Breast epithelium (tissue), 3 donors: ENCODE data around the gene RGPD5.
"Not testable (repeated sequence)": the region's sequence is repeated elsewhere in the genome, so short reads cannot be mapped to it uniquely, and the experiment has no call there.

Experiments used
- POLR2A ChIP-seq: fragments of 450-650 bp; IDR thresholded peaks from one replicate; pipeline ENCODE4 v1.6.1; 2016; ENCODE audit warnings: antibody characterized with exemption, mild to moderate bottlenecking, moderate library complexity
- POLR2AphosphoS5 ChIP-seq, 3 donors: sonication (generic); formaldehyde crosslinking; IDR thresholded peaks; one replicate each; pipeline ENCODE4 v1.6.1; 2017; ENCODE audit warnings: antibody characterized with exemption in 3 of 3
- TF ChIP-seq, protein P1 (sequence below), 3 donors: fragments of 450-650 bp; IDR thresholded peaks; one replicate each; pipeline ENCODE4 v1.5.1; 2016 to 2017; ENCODE audit warnings: antibody characterized with exemption in 3 of 3, mild to moderate bottlenecking in 3 of 3, moderate library complexity in 3 of 3

DNA sequence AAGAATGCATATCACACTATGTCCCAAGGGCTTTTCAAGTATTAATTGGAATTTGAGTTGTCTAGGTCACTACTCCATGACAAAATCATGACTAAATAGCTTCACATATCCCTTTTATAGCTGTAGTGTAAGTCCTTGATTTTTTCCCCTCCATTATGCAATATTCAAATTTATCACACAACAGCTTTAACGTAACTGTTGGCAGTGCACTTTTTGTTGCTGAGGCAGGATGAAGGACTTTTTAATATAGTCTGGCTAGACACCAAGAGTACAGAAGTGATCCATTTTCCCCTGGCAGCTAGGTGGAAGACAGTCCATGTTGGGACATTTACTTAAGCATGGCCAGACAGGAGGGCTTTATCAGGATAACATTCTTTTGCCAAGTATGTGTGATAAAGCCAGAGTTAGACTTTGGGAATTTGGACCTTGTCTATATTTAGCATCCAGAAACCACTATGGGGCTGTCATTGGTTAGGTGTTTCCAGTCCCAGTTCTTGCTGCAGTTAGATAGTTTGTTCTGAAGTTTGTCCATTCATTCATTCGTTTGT is 11.6 kb upstream of the RGPD5 start:
- TF ChIP-seq, protein P1, sequence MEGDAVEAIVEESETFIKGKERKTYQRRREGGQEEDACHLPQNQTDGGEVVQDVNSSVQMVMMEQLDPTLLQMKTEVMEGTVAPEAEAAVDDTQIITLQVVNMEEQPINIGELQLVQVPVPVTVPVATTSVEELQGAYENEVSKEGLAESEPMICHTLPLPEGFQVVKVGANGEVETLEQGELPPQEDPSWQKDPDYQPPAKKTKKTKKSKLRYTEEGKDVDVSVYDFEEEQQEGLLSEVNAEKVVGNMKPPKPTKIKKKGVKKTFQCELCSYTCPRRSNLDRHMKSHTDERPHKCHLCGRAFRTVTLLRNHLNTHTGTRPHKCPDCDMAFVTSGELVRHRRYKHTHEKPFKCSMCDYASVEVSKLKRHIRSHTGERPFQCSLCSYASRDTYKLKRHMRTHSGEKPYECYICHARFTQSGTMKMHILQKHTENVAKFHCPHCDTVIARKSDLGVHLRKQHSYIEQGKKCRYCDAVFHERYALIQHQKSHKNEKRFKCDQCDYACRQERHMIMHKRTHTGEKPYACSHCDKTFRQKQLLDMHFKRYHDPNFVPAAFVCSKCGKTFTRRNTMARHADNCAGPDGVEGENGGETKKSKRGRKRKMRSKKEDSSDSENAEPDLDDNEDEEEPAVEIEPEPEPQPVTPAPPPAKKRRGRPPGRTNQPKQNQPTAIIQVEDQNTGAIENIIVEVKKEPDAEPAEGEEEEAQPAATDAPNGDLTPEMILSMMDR (IDR thresholded peaks at IDR 0.05): not testable (repeated sequence)
- TF ChIP-seq POLR2AphosphoS5 (IDR thresholded peaks at IDR 0.05); POLR2A: not testable (repeated sequence)
